A673 (cell line): ENCODE measurements around the gene KRT72. TPM values are rescaled to one million over a fixed set of nuclear protein-coding genes. Genes with fewer than 3 reads are reported as not detected.

Experiments
- BruUV-seq: library from RNA; stranded (reverse); fragments of 400-500 nt; replicated peaks from 2 replicates; lab custom pipeline; 2021; lab: Mats Ljungman, UMichigan
- CTCF ChIA-PET: fragments of 300-600 bp; sonication (Branson Sonifier 250); formaldehyde crosslinking; loops from one replicate; lab custom pipeline; 2022; ENCODE audit warnings: antibody characterized with exemption; lab: Charles Lee
- POLR2A ChIA-PET: fragments of 300-600 bp; sonication (Branson Sonifier 250); formaldehyde crosslinking; loops from one replicate; lab custom pipeline; 2022; ENCODE audit warnings: antibody characterized with exemption; ENCODE audit not compliant: low non-redundant PET; lab: Charles Lee
- DNase-seq: peaks from one replicate; pipeline ENCODE4 v3.0.0-alpha.2; 2015; ENCODE audit warnings: low spot score
- H3K27ac ChIP-seq: fragments of 200-600 bp; sonication (generic); 2 replicates; pipeline ENCODE4 v1.5.1; 2016; ENCODE audit warnings: mixed run types, low read depth, mild to moderate bottlenecking, mixed read lengths, antibody characterized with exemption, low read length; ENCODE audit not compliant: poor library complexity, severe bottlenecking
- H3K27me3 ChIP-seq: fragments of 200-600 bp; sonication (generic); replicated peaks from 2 replicates; pipeline ENCODE4 v1.6.1; 2017; ENCODE audit warnings: mixed run types, low read depth, mild to moderate bottlenecking, mixed read lengths, antibody characterized with exemption, low read length; ENCODE audit not compliant: insufficient read depth, poor library complexity
- H3K36me3 ChIP-seq: fragments of 200-600 bp; sonication (generic); 2 replicates; pipeline ENCODE4 v1.6.1; 2016; ENCODE audit warnings: mixed run types, mild to moderate bottlenecking, mixed read lengths, antibody characterized with exemption, low read length; ENCODE audit not compliant: insufficient read depth, poor library complexity, severe bottlenecking
- H3K4me1 ChIP-seq: fragments of 200-600 bp; sonication (generic); 2 replicates; pipeline ENCODE4 v1.6.1; 2017; ENCODE audit warnings: mixed run types, mild to moderate bottlenecking, mixed read lengths, antibody characterized with exemption, low read length; ENCODE audit not compliant: insufficient read depth, poor library complexity, severe bottlenecking
- H3K4me3 ChIP-seq: fragments of 200-600 bp; sonication (generic); 2 replicates; pipeline ENCODE4 v1.5.1; 2016; ENCODE audit warnings: low read depth, mixed run types, mild to moderate bottlenecking, mixed read lengths, low read length; ENCODE audit not compliant: poor library complexity, severe bottlenecking
- H3K9me3 ChIP-seq: fragments of 200-600 bp; sonication (generic); 2 replicates; pipeline ENCODE4 v1.6.1; 2016; ENCODE audit warnings: mixed run types, low read depth, mild to moderate bottlenecking, mixed read lengths, antibody characterized with exemption, low read length; ENCODE audit not compliant: poor library complexity, severe bottlenecking
- EZH2 ChIP-seq: fragments of 200-600 bp; sonication (generic); IDR thresholded peaks from 2 replicates; pipeline ENCODE4 v1.6.1; 2017; ENCODE audit warnings: borderline replicate concordance, low read depth, mild to moderate bottlenecking, mixed read lengths, antibody characterized with exemption, low read length; ENCODE audit not compliant: poor library complexity, severe bottlenecking
- intact Hi-C: fragments of 100-400 bp; cut with micrococcal nuclease; formaldehyde crosslinking; loops from one replicate; pipeline ENCODE4 v1.10.0; 2022; ENCODE audit not compliant: unreplicated experiment
- total RNA-seq: library from RNA; stranded (reverse); gene quantifications from 2 replicates; pipeline ENCODE4 v1.2.3, GENCODE V29; 2021
- TF ChIP-seq, protein P1 (sequence below): fragments of 300-800, 200-600 bp; sonication (generic); conservative IDR thresholded peaks from 2 replicates; pipeline ENCODE4 v1.5.1; 2017; ENCODE audit warnings: low read depth, mild to moderate bottlenecking, antibody characterized with exemption, low read length, moderate library complexity, mixed read lengths

The KRT72 gene
- total RNA-seq, 1 experiment from 2014 or later: not detected

DNA sequence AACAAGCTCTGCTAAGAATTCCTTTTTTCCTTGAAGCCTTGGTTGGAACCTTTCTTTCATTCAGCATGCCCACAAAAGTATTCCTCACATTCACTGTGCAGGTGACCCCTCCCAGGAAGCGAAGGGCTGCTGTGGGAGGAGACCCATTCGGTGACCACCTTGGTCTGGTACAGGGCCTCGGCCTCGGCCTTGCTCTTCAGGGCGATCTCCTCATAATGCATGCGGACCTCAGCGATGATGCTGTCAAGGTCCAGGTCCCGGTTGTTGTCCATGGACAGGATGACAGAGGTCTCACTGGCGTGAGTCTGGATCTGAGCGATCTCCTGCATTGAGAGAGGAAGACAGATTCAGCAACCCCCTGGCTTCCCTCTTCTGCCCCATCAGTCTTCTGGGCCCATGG is 30.8 kb downstream of the KRT72 start:
- BruUV-seq: no TSS peak
- POLR2A ChIA-PET: no interaction called here
- Histone ChIP-seq H3K4me3 (no peak overlapping the region), H3K9me3 (no peaks in the 10 kb centered on the region), H3K36me3 (no peaks in the 10 kb centered on the region), H3K27me3 (peaks cover 7% of the 10 kb centered on the region), H3K4me1 (no peaks in the 10 kb centered on the region), H3K27ac (no peak overlapping the region)
- TF ChIP-seq, protein P1, sequence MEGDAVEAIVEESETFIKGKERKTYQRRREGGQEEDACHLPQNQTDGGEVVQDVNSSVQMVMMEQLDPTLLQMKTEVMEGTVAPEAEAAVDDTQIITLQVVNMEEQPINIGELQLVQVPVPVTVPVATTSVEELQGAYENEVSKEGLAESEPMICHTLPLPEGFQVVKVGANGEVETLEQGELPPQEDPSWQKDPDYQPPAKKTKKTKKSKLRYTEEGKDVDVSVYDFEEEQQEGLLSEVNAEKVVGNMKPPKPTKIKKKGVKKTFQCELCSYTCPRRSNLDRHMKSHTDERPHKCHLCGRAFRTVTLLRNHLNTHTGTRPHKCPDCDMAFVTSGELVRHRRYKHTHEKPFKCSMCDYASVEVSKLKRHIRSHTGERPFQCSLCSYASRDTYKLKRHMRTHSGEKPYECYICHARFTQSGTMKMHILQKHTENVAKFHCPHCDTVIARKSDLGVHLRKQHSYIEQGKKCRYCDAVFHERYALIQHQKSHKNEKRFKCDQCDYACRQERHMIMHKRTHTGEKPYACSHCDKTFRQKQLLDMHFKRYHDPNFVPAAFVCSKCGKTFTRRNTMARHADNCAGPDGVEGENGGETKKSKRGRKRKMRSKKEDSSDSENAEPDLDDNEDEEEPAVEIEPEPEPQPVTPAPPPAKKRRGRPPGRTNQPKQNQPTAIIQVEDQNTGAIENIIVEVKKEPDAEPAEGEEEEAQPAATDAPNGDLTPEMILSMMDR: no peak
- no peak for TF ChIP-seq EZH2
- CTCF ChIA-PET: interaction anchor here (0.5 kb wide), 1 partner anchor 307 kb away, joined by 4 read pairs; no protein-coding TSS in a partner anchor
- DNase-seq: no peak
- intact Hi-C loops: no loop called here

DNA sequence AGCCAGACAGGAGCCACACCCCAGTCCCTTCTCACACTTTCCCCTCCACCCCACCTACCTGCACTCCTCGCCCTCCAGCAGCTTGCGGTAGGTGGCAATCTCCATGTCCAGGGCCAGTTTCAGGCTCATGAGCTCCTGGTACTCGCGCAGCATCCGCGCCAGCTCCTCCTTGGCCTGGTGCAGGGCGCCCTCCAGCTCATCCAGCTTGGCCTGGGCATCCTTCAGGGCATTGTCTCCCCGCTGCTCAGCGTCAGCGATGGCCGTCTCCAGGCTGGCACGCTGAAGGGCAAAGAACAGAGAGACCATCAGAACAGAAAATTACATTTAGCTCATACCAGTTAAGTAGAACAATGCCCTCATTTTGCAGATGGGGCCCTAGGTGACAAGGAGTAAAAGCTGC is 33.2 kb downstream of the KRT72 start:
- CTCF ChIA-PET: interaction anchor here (2.0 kb wide), 1 partner anchor 312 kb away, joined by 5 read pairs; no protein-coding TSS in a partner anchor
- H3K36me3 ChIP-seq: no peaks in the 10 kb centered on the region
- H3K4me1 ChIP-seq: no peaks in the 10 kb centered on the region
- intact Hi-C loops: no loop called here
- POLR2A ChIA-PET: no interaction called here
- no peaks in the 10 kb centered on the region for H3K9me3 ChIP-seq
- DNase-seq: no peak
- no peak overlapping the region for H3K4me3 ChIP-seq
- H3K27ac ChIP-seq: no peak overlapping the region
- BruUV-seq: no TSS peak
- peaks cover 7% of the 10 kb centered on the region for H3K27me3 ChIP-seq
- no peak for TF ChIP-seq EZH2
- TF ChIP-seq, protein P1: no peak

DNA sequence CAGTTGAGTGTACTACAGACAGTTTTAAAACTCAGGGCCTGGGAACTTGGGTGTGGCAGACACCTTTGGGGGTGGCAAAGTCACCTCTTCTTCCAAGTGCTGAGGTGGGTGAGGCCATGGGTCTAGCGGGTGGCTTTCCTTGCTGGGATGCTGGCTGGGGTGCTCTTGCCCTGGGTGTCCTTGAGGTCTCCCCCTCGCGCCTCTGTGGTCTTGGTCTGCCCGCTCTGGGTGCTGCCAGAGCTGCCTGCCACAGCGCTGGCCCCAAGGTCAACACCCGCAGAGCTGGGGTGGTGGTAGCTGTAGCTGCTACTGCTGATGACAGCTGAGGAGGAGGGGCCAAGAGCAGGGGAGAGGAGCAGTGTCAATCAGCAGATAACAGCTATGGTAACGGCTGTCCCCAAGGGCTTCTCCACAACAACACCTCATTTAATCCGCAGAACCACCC is 34.4 kb downstream of the KRT72 start:
- Histone ChIP-seq H3K36me3 (no peaks in the 10 kb centered on the region), H3K27ac (no peak overlapping the region), H3K9me3 (no peaks in the 10 kb centered on the region), H3K4me3 (no peak overlapping the region), H3K27me3 (peaks cover 6% of the 10 kb centered on the region), H3K4me1 (no peaks in the 10 kb centered on the region)
- BruUV-seq: no TSS peak
- intact Hi-C loops: no loop called here
- POLR2A ChIA-PET: no interaction called here
- TF ChIP-seq EZH2: no peak
- TF ChIP-seq, protein P1: no peak
- CTCF ChIA-PET: no interaction called here
- DNase-seq: no peak
